OCI-LY7 (cell line): ENCODE data around the gene MFF.

ENCODE experiments used
- EZH2phosphoT487 ChIP-seq: fragments of 200-600 bp; sonication (generic); IDR thresholded peaks from 2 replicates; pipeline ENCODE4 v1.6.1; 2018; ENCODE audit warnings: low read depth, borderline replicate concordance, mild to moderate bottlenecking, mixed run types, antibody characterized with exemption, low read length, moderate library complexity, mixed read lengths
- TF ChIP-seq, protein P1 (sequence below): fragments of 200-600 bp; sonication (generic); conservative IDR thresholded peaks from 2 replicates; pipeline ENCODE4 v1.5.1; 2014; ENCODE audit warnings: mild to moderate bottlenecking, antibody characterized with exemption, low read length, moderate library complexity, mixed read lengths

DNA sequence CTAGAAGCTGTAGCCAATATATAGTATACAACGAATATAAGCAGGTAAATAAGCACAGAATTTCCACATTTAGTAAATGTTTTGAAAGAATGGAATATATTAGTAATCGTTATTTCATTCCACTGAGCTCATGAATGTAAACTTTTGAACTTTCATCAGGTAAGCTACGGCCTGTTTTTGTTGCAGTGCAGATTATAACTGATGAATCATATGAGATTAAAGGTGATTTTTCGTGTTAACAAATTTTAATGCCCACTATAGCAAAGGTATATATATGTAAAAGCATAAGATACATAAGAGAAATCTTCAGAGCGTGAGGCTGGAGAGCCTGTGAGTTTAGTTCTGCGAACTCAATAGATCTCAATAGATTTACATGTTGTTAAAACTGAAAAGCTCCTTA, 61.6 kb downstream of the MFF start:
- TF ChIP-seq, protein P1, sequence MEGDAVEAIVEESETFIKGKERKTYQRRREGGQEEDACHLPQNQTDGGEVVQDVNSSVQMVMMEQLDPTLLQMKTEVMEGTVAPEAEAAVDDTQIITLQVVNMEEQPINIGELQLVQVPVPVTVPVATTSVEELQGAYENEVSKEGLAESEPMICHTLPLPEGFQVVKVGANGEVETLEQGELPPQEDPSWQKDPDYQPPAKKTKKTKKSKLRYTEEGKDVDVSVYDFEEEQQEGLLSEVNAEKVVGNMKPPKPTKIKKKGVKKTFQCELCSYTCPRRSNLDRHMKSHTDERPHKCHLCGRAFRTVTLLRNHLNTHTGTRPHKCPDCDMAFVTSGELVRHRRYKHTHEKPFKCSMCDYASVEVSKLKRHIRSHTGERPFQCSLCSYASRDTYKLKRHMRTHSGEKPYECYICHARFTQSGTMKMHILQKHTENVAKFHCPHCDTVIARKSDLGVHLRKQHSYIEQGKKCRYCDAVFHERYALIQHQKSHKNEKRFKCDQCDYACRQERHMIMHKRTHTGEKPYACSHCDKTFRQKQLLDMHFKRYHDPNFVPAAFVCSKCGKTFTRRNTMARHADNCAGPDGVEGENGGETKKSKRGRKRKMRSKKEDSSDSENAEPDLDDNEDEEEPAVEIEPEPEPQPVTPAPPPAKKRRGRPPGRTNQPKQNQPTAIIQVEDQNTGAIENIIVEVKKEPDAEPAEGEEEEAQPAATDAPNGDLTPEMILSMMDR: no peak
- no peak for TF ChIP-seq EZH2phosphoT487
